ENCODE data around the gene AKT3. TPM values are rescaled to one million over a fixed set of nuclear protein-coding genes. Genes with fewer than 3 reads are reported as not detected.

Gene AKT3
- total RNA-seq (2022; extraction: Qiagen RNA extraction), result 16.6 to 23.3 TPM (median 21.7 TPM) in 5 replicates

GRCh38 chr1:243850202-243850451 lies at the start of gene AKT3:
Gene AKT3, minus strand, starts transcription at chr1:243850243. Its CDS starts 7,073 bp downstream, at chr1:243843170.

Other genes with a start within 250 kb of the AKT3 start
- gene ZBTB18, start 201.0 kb upstream of the AKT3 start, total RNA-seq (2022; extraction: Qiagen RNA extraction), result 3.5 to 4.3 TPM (median 4.2 TPM) in 5 replicates